ENCODE results near the gene TGDS.

Gene TGDS

DNA sequence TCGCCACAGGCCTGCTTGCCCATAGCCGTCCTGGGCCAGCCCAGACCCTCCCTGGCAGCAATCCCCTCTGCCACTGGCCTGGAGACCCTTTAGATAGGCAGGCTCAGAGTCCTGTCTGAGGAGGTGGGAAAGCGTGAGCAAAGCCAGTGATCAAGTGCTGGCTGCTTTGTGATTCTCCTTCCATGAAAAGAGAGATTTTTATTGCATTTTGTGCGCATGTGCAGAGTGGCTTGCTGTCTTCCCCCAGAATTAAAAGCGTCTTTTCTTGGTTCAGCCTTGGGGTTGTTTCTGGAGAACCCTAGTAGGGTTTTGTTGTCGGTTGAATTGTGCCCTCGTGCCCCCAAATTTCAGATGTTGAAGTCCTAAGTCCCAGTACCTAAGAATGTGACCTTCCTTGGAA lies 71.5 kb downstream of the TGDS start:
- no peak overlapping the region for H3K27ac ChIP-seq

More for the DNA sequence above, 71.5 kb downstream of the TGDS start:
- H3K4me2 ChIP-seq (ENCODE audit: low read length): no peak overlapping the region
- H3K9me3 ChIP-seq (ENCODE audit: control insufficient read depth, low read length): no peaks in the 10 kb centered on the region
- no peaks in the 10 kb centered on the region for H3K4me1 ChIP-seq
- H3K4me3 ChIP-seq (ENCODE audit: low read depth, low read length): no peak overlapping the region
- no peaks in the 10 kb centered on the region for H3K36me3 ChIP-seq (ENCODE audit: control insufficient read depth, insufficient read depth, low read length)
- TF ChIP-seq, protein P1, sequence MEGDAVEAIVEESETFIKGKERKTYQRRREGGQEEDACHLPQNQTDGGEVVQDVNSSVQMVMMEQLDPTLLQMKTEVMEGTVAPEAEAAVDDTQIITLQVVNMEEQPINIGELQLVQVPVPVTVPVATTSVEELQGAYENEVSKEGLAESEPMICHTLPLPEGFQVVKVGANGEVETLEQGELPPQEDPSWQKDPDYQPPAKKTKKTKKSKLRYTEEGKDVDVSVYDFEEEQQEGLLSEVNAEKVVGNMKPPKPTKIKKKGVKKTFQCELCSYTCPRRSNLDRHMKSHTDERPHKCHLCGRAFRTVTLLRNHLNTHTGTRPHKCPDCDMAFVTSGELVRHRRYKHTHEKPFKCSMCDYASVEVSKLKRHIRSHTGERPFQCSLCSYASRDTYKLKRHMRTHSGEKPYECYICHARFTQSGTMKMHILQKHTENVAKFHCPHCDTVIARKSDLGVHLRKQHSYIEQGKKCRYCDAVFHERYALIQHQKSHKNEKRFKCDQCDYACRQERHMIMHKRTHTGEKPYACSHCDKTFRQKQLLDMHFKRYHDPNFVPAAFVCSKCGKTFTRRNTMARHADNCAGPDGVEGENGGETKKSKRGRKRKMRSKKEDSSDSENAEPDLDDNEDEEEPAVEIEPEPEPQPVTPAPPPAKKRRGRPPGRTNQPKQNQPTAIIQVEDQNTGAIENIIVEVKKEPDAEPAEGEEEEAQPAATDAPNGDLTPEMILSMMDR (IDR thresholded peaks at IDR 0.05): no peak
- no peaks in the 10 kb centered on the region for H3K27me3 ChIP-seq (ENCODE audit: control insufficient read depth, insufficient read depth, low read length)
- H2AFZ ChIP-seq: no peak overlapping the region
- H3K79me2 ChIP-seq: no peaks in the 10 kb centered on the region
- H3K9ac ChIP-seq: no peak overlapping the region

All from parathyroid adenoma (tissue), 2 donors.